GM21447 (cell line): ENCODE data around the gene NKD1.

ENCODE experiments used
- ATAC-seq: cut with Tn5 transposase; IDR thresholded peaks from one replicate; pipeline ENCODE4 v1.9.1; 2021; ENCODE audit not compliant: unreplicated experiment

NKD1 gene

GRCh38 chr16:50519001-50519400 lies 29.2 kb upstream of the NKD1 start:
- no peak for ATAC-seq

GRCh38 chr16:50519602-50520001 lies 28.6 kb upstream of the NKD1 start:
- no peak for ATAC-seq

- no peak for ATAC-seq
Observed at GRCh38 chr16:50520451-50521245, 27.5 kb upstream of the NKD1 start.

GRCh38 chr16:50521246-50521900 lies 26.8 kb upstream of the NKD1 start:
- ATAC-seq = no peak

GRCh38 chr16:50522324-50522723 lies 25.9 kb upstream of the NKD1 start:
- ATAC-seq = no peak

- no peak for ATAC-seq
Observed at GRCh38 chr16:50523710-50524109, 24.5 kb upstream of the NKD1 start.

- ATAC-seq = no peak
Observed at GRCh38 chr16:50525262-50525661, 22.9 kb upstream of the NKD1 start.

GRCh38 chr16:50525716-50526115 lies 22.5 kb upstream of the NKD1 start:
- ATAC-seq = no peak

- ATAC-seq = no peak
Observed at GRCh38 chr16:50526249-50526648, 21.9 kb upstream of the NKD1 start.

- ATAC-seq = no peak
Observed at GRCh38 chr16:50526796-50527195, 21.4 kb upstream of the NKD1 start.

GRCh38 chr16:50528820-50529219 lies 19.4 kb upstream of the NKD1 start:
- no peak for ATAC-seq

GRCh38 chr16:50529334-50529733 lies 18.9 kb upstream of the NKD1 start:
- ATAC-seq = no peak

- ATAC-seq = no peak
Observed at GRCh38 chr16:50530277-50531236, 17.6 kb upstream of the NKD1 start.

- ATAC-seq = no peak
Observed at GRCh38 chr16:50531359-50531758, 16.8 kb upstream of the NKD1 start.

- ATAC-seq = no peak
Observed at GRCh38 chr16:50531901-50532300, 16.3 kb upstream of the NKD1 start.

- ATAC-seq = no peak
Observed at GRCh38 chr16:50532576-50532975, 15.6 kb upstream of the NKD1 start.

GRCh38 chr16:50533317-50533716 lies 14.9 kb upstream of the NKD1 start:
- no peak for ATAC-seq

- no peak for ATAC-seq
Observed at GRCh38 chr16:50534091-50534490, 14.1 kb upstream of the NKD1 start.

- ATAC-seq = no peak
Observed at GRCh38 chr16:50534556-50534955, 13.6 kb upstream of the NKD1 start.

- no peak for ATAC-seq
Observed at GRCh38 chr16:50534958-50535357, 13.2 kb upstream of the NKD1 start.

- ATAC-seq = no peak
Observed at GRCh38 chr16:50535506-50536257, 12.5 kb upstream of the NKD1 start.
